HepG2 (cell line): ENCODE results near the gene LAMB3. TPM values are rescaled to one million over a fixed set of nuclear protein-coding genes. Genes with fewer than 3 reads are reported as not detected.

Experiments
- ATAC-seq: fragments of 200-7000 bp; cut with Tn5 transposase; 3 replicates; pipeline ENCODE4 v1.9.1; 2020; ENCODE audit warnings: mild to moderate bottlenecking, moderate library complexity
- BruUV-seq: library from RNA; stranded (reverse); fragments of 400-500 nt; replicated peaks from 2 replicates; lab custom pipeline; 2021; lab: Mats Ljungman, UMichigan
- CTCF ChIA-PET: fragments of 300-600 bp; formaldehyde crosslinking; extraction: SDS; loops from one replicate; lab custom pipeline; 2021; ENCODE audit warnings: low total read pairs, inconsistent platforms, low intra/inter-chr PET ratio; lab: Yijun Ruan, JAX
- POLR2A ChIA-PET: fragments of 350-600 bp; sonication (Branson Sonifier 250); formaldehyde crosslinking; loops from one replicate; lab custom pipeline; 2020; ENCODE audit warnings: antibody characterized with exemption, inconsistent platforms; lab: Yijun Ruan, JAX
- DNase-seq: peaks from one replicate; pipeline ENCODE4 v3.0.0-alpha.2; 2015; ENCODE audit warnings: low spot score
- FAIRE-seq: peaks from 3 replicates; lab custom pipeline; 2011; peaks lifted over from hg19 to GRCh38; lab: Jason Lieb, UNC
- H2AFZ ChIP-seq: one replicate; pipeline ENCODE4 v1.6.1; 2011; ENCODE audit warnings: low read length, inconsistent platforms
- H3K27ac ChIP-seq: fragments of 300-600 bp; 3 replicates; pipeline ENCODE4 v1.8.0; 2011; ENCODE audit warnings: mixed run types, mild to moderate bottlenecking, mixed read lengths, low read length, inconsistent platforms; ENCODE audit not compliant: insufficient read depth; ENCODE audit errors: extremely low read length
- H3K27me3 ChIP-seq, 2 experiments: fragments of 200-600 bp in 1 of 2; 2 replicates in 1 of 2; 3 replicates in 1 of 2; pipeline versions ENCODE4 v1.6.0 to v1.8.0; 2011; ENCODE audit warnings: low read length in 2 of 2, mild to moderate bottlenecking in 2 of 2, moderate library complexity in 2 of 2, inconsistent platforms in 1 of 2; ENCODE audit not compliant: insufficient read depth in 2 of 2, control insufficient read depth in 1 of 2
- H3K36me3 ChIP-seq, 2 experiments: fragments of 200-600 bp in 1 of 2; replicated peaks in 1 of 2; 2 replicates in 1 of 2; 3 replicates in 1 of 2; pipeline versions ENCODE4 v1.5.1 to v1.8.0; 2011; ENCODE audit warnings: low read length in 2 of 2, inconsistent platforms in 1 of 2; ENCODE audit not compliant: insufficient read depth in 2 of 2, control insufficient read depth in 1 of 2
- H3K4me1 ChIP-seq: 2 replicates; pipeline ENCODE4 v1.5.1; 2012; ENCODE audit warnings: low read length, inconsistent platforms; ENCODE audit not compliant: insufficient read depth
- H3K4me2 ChIP-seq: 2 replicates; pipeline ENCODE4 v1.6.0; 2011; ENCODE audit warnings: low read depth, low read length, inconsistent platforms
- H3K4me3 ChIP-seq, 3 experiments: fragments of 200-600 bp in 1 of 3; sonication (generic), shearing (Covaris generic) in 1 of 3; replicated peaks in 1 of 3; 2 replicates each; pipeline ENCODE4 v1.5.1; 2011 to 2016; ENCODE audit warnings: low read length in 3 of 3, inconsistent platforms in 2 of 3, low read depth in 2 of 3, mild to moderate bottlenecking in 2 of 3, control low read depth in 1 of 3, mixed read lengths in 1 of 3; ENCODE audit not compliant: insufficient read depth in 1 of 3
- H3K79me2 ChIP-seq: one replicate; pipeline ENCODE4 v1.6.1; 2011; ENCODE audit warnings: low read length, inconsistent platforms; ENCODE audit not compliant: insufficient read depth
- H3K9ac ChIP-seq: 2 replicates; pipeline ENCODE4 v1.6.0; 2011; ENCODE audit warnings: mild to moderate bottlenecking, low read depth, low read length, inconsistent platforms; ENCODE audit not compliant: insufficient read depth
- H3K9me3 ChIP-seq: 2 replicates; pipeline ENCODE4 v1.5.1; 2012; ENCODE audit warnings: mild to moderate bottlenecking, low read length
- H4K20me1 ChIP-seq: 2 replicates; pipeline ENCODE4 v1.6.0; 2011; ENCODE audit warnings: inconsistent platforms, mild to moderate bottlenecking, low read length, moderate library complexity; ENCODE audit not compliant: insufficient read depth
- ARID4A ChIP-seq: sonication (generic); formaldehyde crosslinking; IDR thresholded peaks from 2 replicates; pipeline ENCODE4 v1.5.0; 2020; ENCODE audit warnings: mild to moderate bottlenecking, missing genetic modification reagents, borderline replicate concordance
- DR1 ChIP-seq: sonication (generic); formaldehyde crosslinking; IDR thresholded peaks from 2 replicates; pipeline ENCODE4 v1.8.0; 2021; ENCODE audit warnings: mild to moderate bottlenecking, missing genetic modification reagents, inconsistent platforms
- NFRKB ChIP-seq: fragments of 450-650 bp; IDR thresholded peaks from 2 replicates; pipeline ENCODE4 v1.6.1; 2017
- ZNF563 ChIP-seq: sonication (generic); formaldehyde crosslinking; IDR thresholded peaks from 2 replicates; pipeline ENCODE4 v1.8.0; 2022; ENCODE audit warnings: mild to moderate bottlenecking, moderate library complexity, missing genetic modification reagents
- WGBS: methylation state at CpG from one replicate; pipeline ENCODE4 v1.1.6; 2017; ENCODE audit warnings: low lambda C conversion rate; 5-methylcytosine and 5-hydroxymethylcytosine counted together
- in situ Hi-C: cut with HindIII; loops from 2 replicates; pipeline ENCODE4 v1.10.0; 2017; ENCODE audit warnings: low pct_unique_long_range_greater_than_20kb; ENCODE audit not compliant: extremely low pct_ligation_motif_present
- intact Hi-C: fragments of 100-400 bp; cut with micrococcal nuclease; formaldehyde crosslinking; loops from one replicate; pipeline ENCODE4 v1.10.0; 2022; ENCODE audit not compliant: unreplicated experiment
- polyA plus RNA-seq, 8 experiments: library from polyadenylated mRNA; depleted of rRNA in 3 of 8; stranded (reverse) in 7 of 8; unstranded in 1 of 8; fragments of >200 nt; fragmentation: Illumina TruSeq in 4 of 8; extraction: Trizol in 4 of 8; gene quantifications; 2 replicates each; pipeline versions ENCODE4 v1.2.1 to v1.2.3, GENCODE V29; 2011 to 2016; ENCODE audit warnings: low read depth in 4 of 8, missing spikeins in 1 of 8, mixed read lengths in 1 of 8; ENCODE audit not compliant: insufficient read depth in 1 of 8
- total RNA-seq, 5 experiments: library from RNA; depleted of rRNA; stranded (reverse); fragments of >200 nt; fragmentation: Illumina TruSeq; extraction: Trizol; gene quantifications; 2 replicates each; pipeline ENCODE4 v1.2.3, GENCODE V29; 2016; ENCODE audit warnings: low read depth in 1 of 5
- TF ChIP-seq, protein P1 (sequence below): sonication (generic); formaldehyde crosslinking; IDR thresholded peaks from 2 replicates; pipeline ENCODE4 v1.4.0; 2020; ENCODE audit warnings: mild to moderate bottlenecking, low read depth, missing genetic modification reagents

LAMB3 gene
- total and polyA plus RNA-seq, 2 of the 13 experiments (the other 11 are each of a cell fraction or from before 2014, with no cell fraction given), result 0.18 to 0.24 TPM

- no peak for FAIRE-seq
- POLR2A ChIA-PET, result no interaction called here
These were observed 21.6 kb downstream of the LAMB3 start for GRCh38 chr1:209630383-209631225.

More at GRCh38 chr1:209630383-209631225, 21.6 kb downstream of the LAMB3 start:
- in situ Hi-C loops, result no loop called here
- no TSS peak for BruUV-seq
- no peak overlapping the region for H2AFZ ChIP-seq
- H3K36me3 ChIP-seq, result no peaks in the 10 kb centered on the region
- no peak for DNase-seq
- no peak overlapping the region for H3K4me2 ChIP-seq
- H3K79me2 ChIP-seq, result no peaks in the 10 kb centered on the region
- no peaks in the 10 kb centered on the region for H3K27me3 ChIP-seq
- TF ChIP-seq ARID4A (CRISPR knock-in tag), result no peak
- TF ChIP-seq ZNF563 (CRISPR knock-in tag), result no peak
- TF ChIP-seq, protein P1, sequence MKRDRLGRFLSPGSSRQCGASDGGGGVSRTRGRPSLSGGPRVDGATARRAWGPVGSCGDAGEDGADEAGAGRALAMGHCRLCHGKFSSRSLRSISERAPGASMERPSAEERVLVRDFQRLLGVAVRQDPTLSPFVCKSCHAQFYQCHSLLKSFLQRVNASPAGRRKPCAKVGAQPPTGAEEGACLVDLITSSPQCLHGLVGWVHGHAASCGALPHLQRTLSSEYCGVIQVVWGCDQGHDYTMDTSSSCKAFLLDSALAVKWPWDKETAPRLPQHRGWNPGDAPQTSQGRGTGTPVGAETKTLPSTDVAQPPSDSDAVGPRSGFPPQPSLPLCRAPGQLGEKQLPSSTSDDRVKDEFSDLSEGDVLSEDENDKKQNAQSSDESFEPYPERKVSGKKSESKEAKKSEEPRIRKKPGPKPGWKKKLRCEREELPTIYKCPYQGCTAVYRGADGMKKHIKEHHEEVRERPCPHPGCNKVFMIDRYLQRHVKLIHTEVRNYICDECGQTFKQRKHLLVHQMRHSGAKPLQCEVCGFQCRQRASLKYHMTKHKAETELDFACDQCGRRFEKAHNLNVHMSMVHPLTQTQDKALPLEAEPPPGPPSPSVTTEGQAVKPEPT (CRISPR knock-in tag), result no peak
- no peak for TF ChIP-seq DR1 (CRISPR knock-in tag)
- no peak for TF ChIP-seq NFRKB
- CTCF ChIA-PET, result no interaction called here
- no peak overlapping the region for H3K27ac ChIP-seq
- intact Hi-C loops, result no loop called here
- no peak overlapping the region for H3K4me3 ChIP-seq
- WGBS, result 13% methylated on average over 1 of the region's 17 CpGs
- ATAC-seq, result no peak
- no peak overlapping the region for H3K9ac ChIP-seq
- no peaks in the 10 kb centered on the region for H3K4me1 ChIP-seq
- H3K9me3 ChIP-seq, result no peaks in the 10 kb centered on the region
- no peaks in the 10 kb centered on the region for H4K20me1 ChIP-seq
